Keratinocyte (primary cell): ENCODE results near the gene TRIM47. TPM values are rescaled to one million over a fixed set of nuclear protein-coding genes. Genes with fewer than 3 reads are reported as not detected.

ENCODE experiments used
- DNase-seq: peaks from one replicate; pipeline ENCODE4 v3.0.0-alpha.2; 2011; ENCODE audit warnings: low read depth, missing footprints, low spot score
- FAIRE-seq: peaks from 2 replicates; lab custom pipeline; 2011; peaks lifted over from hg19 to GRCh38; lab: Jason Lieb, UNC
- H2AFZ ChIP-seq: 2 replicates; pipeline ENCODE4 v1.6.0; 2012; ENCODE audit warnings: low read length, control low read depth, inconsistent platforms; ENCODE audit not compliant: control insufficient read depth
- H3K27ac ChIP-seq: 2 replicates; pipeline ENCODE4 v1.5.1; 2011; ENCODE audit warnings: low read length; ENCODE audit not compliant: control insufficient read depth, insufficient read depth
- H3K27me3 ChIP-seq: 3 replicates; pipeline ENCODE4 v1.6.0; 2011; ENCODE audit warnings: low read length; ENCODE audit not compliant: control insufficient read depth, insufficient read depth; ENCODE audit errors: extremely low read depth
- H3K36me3 ChIP-seq, 2 experiments: 2 replicates in 1 of 2; 3 replicates in 1 of 2; pipeline ENCODE4 v1.5.1; 2011; ENCODE audit warnings: low read length in 2 of 2, mild to moderate bottlenecking in 1 of 2; ENCODE audit not compliant: control insufficient read depth in 2 of 2, insufficient read depth in 2 of 2; ENCODE audit errors: extremely low read depth in 1 of 2
- H3K4me1 ChIP-seq: 3 replicates; pipeline ENCODE4 v1.5.1; 2011; ENCODE audit warnings: low read length; ENCODE audit not compliant: control insufficient read depth, insufficient read depth; ENCODE audit errors: extremely low read depth
- H3K4me2 ChIP-seq: 3 replicates; pipeline ENCODE4 v1.6.0; 2011; ENCODE audit warnings: low read depth, low read length; ENCODE audit not compliant: control insufficient read depth, insufficient read depth; ENCODE audit errors: extremely low read depth
- H3K4me3 ChIP-seq, 3 experiments: fragments of 200-600 bp in 1 of 3; sonication (generic) in 1 of 3; 2 replicates in 2 of 3; 3 replicates in 1 of 3; pipeline ENCODE4 v1.5.1; 2011 to 2016; ENCODE audit warnings: low read length in 3 of 3, mild to moderate bottlenecking in 3 of 3, control low read depth in 2 of 3, inconsistent platforms in 1 of 3, low read depth in 1 of 3, mixed read lengths in 1 of 3, mixed run types in 1 of 3, moderate library complexity in 1 of 3; ENCODE audit not compliant: control insufficient read depth in 2 of 3, insufficient read depth in 2 of 3; ENCODE audit errors: extremely low read depth in 1 of 3
- H3K79me2 ChIP-seq: 2 replicates; pipeline ENCODE4 v1.6.0; 2012; ENCODE audit warnings: low read length; ENCODE audit not compliant: control insufficient read depth, insufficient read depth
- H3K9ac ChIP-seq: 3 replicates; pipeline ENCODE4 v1.6.0; 2011; ENCODE audit warnings: low read length; ENCODE audit not compliant: control insufficient read depth, insufficient read depth; ENCODE audit errors: extremely low read depth
- H3K9me1 ChIP-seq: 3 replicates; pipeline ENCODE4 v1.6.0; 2011; ENCODE audit warnings: low read length; ENCODE audit not compliant: control insufficient read depth, insufficient read depth; ENCODE audit errors: extremely low read depth
- H3K9me3 ChIP-seq: 2 replicates; pipeline ENCODE4 v1.5.1; 2012; ENCODE audit warnings: low read depth, low read length; ENCODE audit not compliant: control insufficient read depth
- H4K20me1 ChIP-seq: 3 replicates; pipeline ENCODE4 v1.6.0; 2011; ENCODE audit warnings: low read length; ENCODE audit not compliant: control insufficient read depth, insufficient read depth; ENCODE audit errors: extremely low read depth
- EZH2 ChIP-seq: IDR thresholded peaks from one replicate; pipeline ENCODE4 v1.6.1; 2012; ENCODE audit warnings: inconsistent platforms, mild to moderate bottlenecking, low read length, moderate library complexity
- dilution Hi-C: fragments of 300-500 bp; cut with MboI; formaldehyde crosslinking; loops from one replicate; pipeline ENCODE4 v1.7.0; 2020; ENCODE audit warnings: low sequenced_read_pairs; ENCODE audit not compliant: extremely low pct_ligation_motif_present
- polyA plus RNA-seq, 5 experiments: library from polyadenylated mRNA; depleted of rRNA in 3 of 5; stranded (reverse) in 3 of 5; stranded (forward) in 1 of 5; unstranded in 1 of 5; fragments of >200 nt; gene quantifications; 1 replicate in 1 of 5; 2 replicates in 3 of 5; 3 replicates in 1 of 5; pipeline versions ENCODE4 v1.2.1 to v1.2.3, GENCODE V29; 2011 to 2012; ENCODE audit warnings: missing spikeins in 2 of 5, low read depth in 1 of 5, low replicate concordance in 1 of 5
- TF ChIP-seq, protein P1 (sequence below), 3 experiments: IDR thresholded peaks in 1 of 3; conservative IDR thresholded peaks in 1 of 3; optimal IDR thresholded peaks in 1 of 3; 2 replicates in 2 of 3; 3 replicates in 1 of 3; pipeline versions ENCODE3 to v1.5.1; 2011; ENCODE audit warnings: low read length in 3 of 3, mild to moderate bottlenecking in 3 of 3, moderate library complexity in 2 of 3, control low read depth in 1 of 3, inconsistent platforms in 1 of 3; ENCODE audit not compliant: insufficient read depth in 2 of 3; ENCODE audit errors: extremely low read depth in 1 of 3

Gene TRIM47
- polyA plus RNA-seq, 1 donor (not counting 4 experiments of a cell fraction or from before 2014, with no cell fraction given), result 9.4 TPM

DNA sequence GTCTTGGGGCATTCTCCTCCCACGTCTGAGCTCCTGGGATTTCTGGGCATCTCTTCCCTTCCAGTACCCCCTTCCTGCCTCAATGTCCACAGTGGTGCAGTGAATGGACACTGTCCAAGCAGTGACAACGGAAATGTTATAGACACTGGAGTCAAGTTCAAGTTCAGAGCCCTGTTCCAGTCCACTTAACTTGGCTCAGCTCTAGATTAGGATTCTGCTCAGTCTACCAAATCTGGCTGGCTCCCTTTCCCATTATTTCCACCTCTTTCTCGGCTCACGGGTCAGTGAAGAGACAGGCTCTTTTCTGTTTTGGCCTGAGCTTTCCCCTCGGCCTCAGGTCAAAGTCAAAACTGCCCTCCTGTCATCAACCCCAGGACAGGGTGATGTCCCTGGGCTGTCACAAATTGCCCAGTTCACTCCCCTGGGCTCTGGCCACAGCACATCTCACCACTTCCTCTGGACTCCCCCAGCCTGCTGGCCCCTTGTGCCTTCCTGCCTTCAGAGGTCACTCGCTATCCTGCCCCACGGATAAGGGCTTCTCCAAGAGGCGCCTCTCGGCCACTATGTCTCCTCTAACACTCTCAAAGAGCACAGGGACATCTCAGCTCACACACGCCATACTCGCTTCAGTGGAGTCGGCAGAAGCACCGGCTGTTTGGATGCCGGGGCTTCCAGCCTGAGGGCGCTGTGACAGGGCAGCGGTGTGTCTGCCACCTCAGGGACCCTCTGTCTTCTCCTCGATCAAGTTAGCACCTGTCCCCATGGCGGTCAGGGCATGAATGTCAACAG, 44.0 kb upstream of the TRIM47 start:
- Histone ChIP-seq H3K27ac (no peak overlapping the region), H3K4me2 (no peak overlapping the region), H3K9ac (no peak overlapping the region), H3K9me1 (no peaks in the 10 kb centered on the region), H3K27me3 (no peaks in the 10 kb centered on the region), H3K4me3 (no peak overlapping the region), H3K4me1 (peaks cover 7% of the 10 kb centered on the region), H4K20me1 (no peaks in the 10 kb centered on the region), H2AFZ (no peak overlapping the region), H3K79me2 (no peaks in the 10 kb centered on the region), H3K36me3 (peaks cover 0 to 1% of the 10 kb centered on the region in 2 experiments), H3K9me3 (no peaks in the 10 kb centered on the region)
- dilution Hi-C loops, result no loop called here
- no peak for FAIRE-seq
- DNase-seq, result no peak
- TF ChIP-seq, protein P1, sequence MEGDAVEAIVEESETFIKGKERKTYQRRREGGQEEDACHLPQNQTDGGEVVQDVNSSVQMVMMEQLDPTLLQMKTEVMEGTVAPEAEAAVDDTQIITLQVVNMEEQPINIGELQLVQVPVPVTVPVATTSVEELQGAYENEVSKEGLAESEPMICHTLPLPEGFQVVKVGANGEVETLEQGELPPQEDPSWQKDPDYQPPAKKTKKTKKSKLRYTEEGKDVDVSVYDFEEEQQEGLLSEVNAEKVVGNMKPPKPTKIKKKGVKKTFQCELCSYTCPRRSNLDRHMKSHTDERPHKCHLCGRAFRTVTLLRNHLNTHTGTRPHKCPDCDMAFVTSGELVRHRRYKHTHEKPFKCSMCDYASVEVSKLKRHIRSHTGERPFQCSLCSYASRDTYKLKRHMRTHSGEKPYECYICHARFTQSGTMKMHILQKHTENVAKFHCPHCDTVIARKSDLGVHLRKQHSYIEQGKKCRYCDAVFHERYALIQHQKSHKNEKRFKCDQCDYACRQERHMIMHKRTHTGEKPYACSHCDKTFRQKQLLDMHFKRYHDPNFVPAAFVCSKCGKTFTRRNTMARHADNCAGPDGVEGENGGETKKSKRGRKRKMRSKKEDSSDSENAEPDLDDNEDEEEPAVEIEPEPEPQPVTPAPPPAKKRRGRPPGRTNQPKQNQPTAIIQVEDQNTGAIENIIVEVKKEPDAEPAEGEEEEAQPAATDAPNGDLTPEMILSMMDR (optimal IDR thresholded peaks at IDR 0.05 in 1 of 3, IDR thresholded peaks at IDR 0.05 in 1 of 3, conservative IDR thresholded peaks at IDR 0.05 in 1 of 3; ENCODE audit: extremely low read depth in 1 of 3, insufficient read depth in 2 of 3, low read length in 3 of 3), result no peak
- no peak for TF ChIP-seq EZH2

- dilution Hi-C loops, result no loop called here
- Histone ChIP-seq H3K4me1 (no peaks in the 10 kb centered on the region), H3K9ac (no peak overlapping the region), H3K9me1 (no peaks in the 10 kb centered on the region), H3K9me3 (no peaks in the 10 kb centered on the region), H3K4me2 (no peak overlapping the region), H3K27me3 (no peaks in the 10 kb centered on the region), H2AFZ (no peak overlapping the region), H3K79me2 (no peaks in the 10 kb centered on the region), H3K36me3 (peaks cover 0 to 1% of the 10 kb centered on the region in 2 experiments), H3K4me3 (no peak overlapping the region), H4K20me1 (no peaks in the 10 kb centered on the region), H3K27ac (no peak overlapping the region)
- TF ChIP-seq EZH2, result no peak
- TF ChIP-seq, protein P1 (optimal IDR thresholded peaks at IDR 0.05 in 1 of 3, IDR thresholded peaks at IDR 0.05 in 1 of 3, conservative IDR thresholded peaks at IDR 0.05 in 1 of 3; ENCODE audit: extremely low read depth in 1 of 3, insufficient read depth in 2 of 3, low read length in 3 of 3), result no peak
- no peak for FAIRE-seq
- no peak for DNase-seq
Measured at GRCh38 chr17:75921596-75921995, 43.2 kb upstream of the TRIM47 start.
